Activated CD4-positive, alpha-beta T cell treated with anti-CD3 and anti-CD28 coated beads, Interleukin-2, amount 50 U/mL, for 24 hours (primary cell): ENCODE results near the gene THBS3.
"Not testable (repeated sequence)": the region's sequence is repeated elsewhere in the genome, so short reads cannot be mapped to it uniquely, and the experiment has no call there.

Experiments used
- DNase-seq, 2 donors: peaks; one replicate each; pipeline ENCODE4 v3.0.0-alpha.2; 2020; ENCODE audit warnings: low read depth in 1 of 2, low spot score in 1 of 2

The THBS3 gene

GRCh38 chr1:155160128-155160527, 47.6 kb downstream of the THBS3 start:
- no peak for DNase-seq

GRCh38 chr1:155158991-155159390, 48.7 kb downstream of the THBS3 start:
- no peak for DNase-seq

GRCh38 chr1:155155996-155156643, 51.6 kb downstream of the THBS3 start:
- DNase-seq, result not testable (repeated sequence)
